ENCODE results near the gene DNAJB2. TPM values are rescaled to one million over a fixed set of nuclear protein-coding genes. Genes with fewer than 3 reads are reported as not detected.
A peak's percentile ranks its signal among the peaks of the same experiment; 100 is the strongest.

Gene DNAJB2
- total RNA-seq, result 100 to 1,000 TPM; 101 to 120 TPM
- 94.8 to 126 reads per million in 2 donors for total RNA-seq

DNA sequence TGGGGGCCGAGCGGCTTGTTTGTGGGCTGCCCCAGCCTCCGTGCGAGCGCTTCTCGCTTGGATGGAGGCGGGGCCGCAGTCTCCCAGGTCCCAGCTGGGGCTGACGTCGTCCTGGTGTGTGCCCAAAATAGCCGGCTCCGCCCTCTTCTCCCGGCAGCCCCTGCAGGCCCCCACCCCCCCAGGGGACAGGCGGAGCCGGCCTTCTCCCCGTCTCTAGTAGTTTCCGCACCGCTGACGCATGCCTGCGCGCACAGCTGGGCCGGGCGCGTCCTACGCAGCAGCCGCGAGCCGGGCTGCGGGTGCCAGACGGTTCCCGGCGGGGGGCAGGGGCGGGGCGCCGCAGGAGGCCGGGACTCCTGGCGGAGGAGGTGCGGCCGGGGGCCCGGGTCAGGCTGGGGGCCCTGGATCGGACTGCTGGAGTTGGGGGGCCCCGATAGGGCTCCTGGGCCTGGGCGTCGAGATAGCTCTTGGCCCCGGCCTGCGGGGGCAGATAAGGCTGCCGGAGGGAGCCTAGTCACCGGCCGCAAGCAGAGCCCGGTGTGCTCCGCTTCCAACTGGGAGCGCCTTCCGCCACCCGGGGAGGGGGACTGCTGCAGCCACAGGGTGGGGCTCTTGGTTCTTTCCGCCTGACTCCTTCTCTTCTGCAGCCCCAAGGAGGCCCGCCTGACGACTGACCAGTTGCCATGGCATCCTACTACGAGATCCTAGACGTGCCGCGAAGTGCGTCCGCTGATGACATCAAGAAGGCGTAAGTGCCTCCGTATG lies at the start of gene DNAJB2:
Gene DNAJB2 (plus strand): TSS at position 216 of the 765 bp plus-strand sequence. CDS start 468 bp downstream, at position 684.
- Mint-ChIP-seq H3K4me1 (peaks cover 28% of the 10 kb centered on the region), H3K36me3 (ENCODE audit: low read depth) (peaks cover 8% of the 10 kb centered on the region)

GRCh38 chr2:219230059-219230540 lies 49.1 kb upstream of the DNAJB2 start:
- H3K36me3 Mint-ChIP-seq (ENCODE audit: low read depth), result peaks cover 11% of the 10 kb centered on the region

More for the DNA sequence above, at the start of gene DNAJB2:
- Mint-ChIP-seq H3K27me3 (no peaks in the 10 kb centered on the region), H3K27ac (peak within 1 kb of the TSS; percentile 96), H3K4me3 (peak within 1 kb of the TSS; percentile 97)
- DNase-seq (peak; percentile 97 to 98 (median 98)), ATAC-seq (peak; percentile 87)
- H3K9me3 ChIP-seq (ENCODE audit: control insufficient read depth, low read length, poor library complexity, severe bottlenecking), result no peaks in the 10 kb centered on the region

DNA sequence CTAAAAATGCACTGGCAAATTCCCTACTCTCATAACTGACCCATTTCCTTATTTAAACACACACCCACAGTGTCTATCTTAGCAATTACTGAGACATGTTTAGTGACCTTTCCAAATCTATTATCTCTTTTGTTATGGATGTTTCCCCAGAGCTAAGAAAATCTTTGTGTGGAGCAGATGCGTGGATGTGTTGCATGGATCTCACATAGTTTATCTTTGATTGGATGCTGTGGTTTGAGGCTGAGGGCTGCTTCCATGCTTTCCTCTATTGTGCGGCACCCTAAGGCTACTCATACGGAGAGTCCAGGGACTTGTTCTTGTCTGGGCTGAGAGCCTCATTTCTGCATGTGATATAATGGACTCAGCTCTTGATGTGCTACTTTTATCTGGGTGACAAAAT lies 44.8 kb upstream of the DNAJB2 start:
- Mint-ChIP-seq H3K27me3 (no peaks in the 10 kb centered on the region), H3K27ac (peak overlapping the region; percentile 14)

More at GRCh38 chr2:219230059-219230540, 49.1 kb upstream of the DNAJB2 start:
- Mint-ChIP-seq H3K4me3 (peak overlapping the region; percentile 99), H3K27ac (peak overlapping the region; percentile 97), H3K4me1 (peaks cover 34% of the 10 kb centered on the region), H3K27me3 (no peaks in the 10 kb centered on the region)
- H3K9me3 ChIP-seq (ENCODE audit: control insufficient read depth, low read length, poor library complexity, severe bottlenecking), result no peaks in the 10 kb centered on the region
- DNase-seq, result no peak
- peak; percentile 4 for ATAC-seq

DNA sequence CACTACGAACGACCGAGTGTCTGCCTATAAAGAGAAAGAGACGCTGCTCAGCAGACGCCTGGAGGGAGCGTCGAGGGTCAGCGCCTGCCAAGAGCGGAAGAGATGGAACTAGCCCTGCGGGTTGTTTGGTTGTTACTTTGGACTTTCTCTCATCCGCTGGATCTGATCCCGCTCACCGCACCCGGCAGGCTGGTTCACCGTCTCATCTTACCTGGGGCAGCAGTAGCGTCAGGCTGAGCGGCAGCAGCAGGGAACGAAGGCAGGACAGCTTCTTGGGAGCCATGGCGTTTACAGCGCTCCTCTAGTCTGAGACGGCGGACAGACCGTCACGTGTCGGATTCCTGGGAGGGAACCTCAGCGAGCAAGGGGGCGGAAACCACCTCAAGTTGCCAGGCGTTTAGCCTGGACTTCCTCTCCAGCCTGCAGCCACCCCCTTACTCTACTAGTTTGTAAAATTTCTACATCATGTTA lies 35.8 kb upstream of the DNAJB2 start:
- no peak for DNase-seq
- no peaks in the 10 kb centered on the region for H3K9me3 ChIP-seq (ENCODE audit: control insufficient read depth, low read length, poor library complexity, severe bottlenecking)
- no peak for ATAC-seq
- Mint-ChIP-seq H3K36me3 (ENCODE audit: low read depth) (no peaks in the 10 kb centered on the region), H3K27me3 (no peaks in the 10 kb centered on the region), H3K4me1 (peaks cover 38% of the 10 kb centered on the region), H3K4me3 (peak overlapping the region; percentile 33), H3K27ac (no peak overlapping the region)

More for the DNA sequence above, 44.8 kb upstream of the DNAJB2 start:
- H3K9me3 ChIP-seq (ENCODE audit: control insufficient read depth, low read length, poor library complexity, severe bottlenecking), result no peaks in the 10 kb centered on the region
- Mint-ChIP-seq H3K4me3 (no peak overlapping the region), H3K36me3 (ENCODE audit: low read depth) (peaks cover 19% of the 10 kb centered on the region), H3K4me1 (peaks cover 27% of the 10 kb centered on the region)
- ATAC-seq (no peak), DNase-seq (no peak)

- Mint-ChIP-seq H3K4me1 (peaks cover 47% of the 10 kb centered on the region), H3K4me3 (peak overlapping the region; percentile 93), H3K27ac (peak overlapping the region; percentile 98), H3K27me3 (no peaks in the 10 kb centered on the region), H3K36me3 (ENCODE audit: low read depth) (peaks cover 2% of the 10 kb centered on the region)
- H3K9me3 ChIP-seq (ENCODE audit: control insufficient read depth, low read length, poor library complexity, severe bottlenecking), result no peaks in the 10 kb centered on the region
- no peak for ATAC-seq
- no peak for DNase-seq
These were observed 34.4 kb upstream of the DNAJB2 start for GRCh38 chr2:219244789-219245147.

DNA sequence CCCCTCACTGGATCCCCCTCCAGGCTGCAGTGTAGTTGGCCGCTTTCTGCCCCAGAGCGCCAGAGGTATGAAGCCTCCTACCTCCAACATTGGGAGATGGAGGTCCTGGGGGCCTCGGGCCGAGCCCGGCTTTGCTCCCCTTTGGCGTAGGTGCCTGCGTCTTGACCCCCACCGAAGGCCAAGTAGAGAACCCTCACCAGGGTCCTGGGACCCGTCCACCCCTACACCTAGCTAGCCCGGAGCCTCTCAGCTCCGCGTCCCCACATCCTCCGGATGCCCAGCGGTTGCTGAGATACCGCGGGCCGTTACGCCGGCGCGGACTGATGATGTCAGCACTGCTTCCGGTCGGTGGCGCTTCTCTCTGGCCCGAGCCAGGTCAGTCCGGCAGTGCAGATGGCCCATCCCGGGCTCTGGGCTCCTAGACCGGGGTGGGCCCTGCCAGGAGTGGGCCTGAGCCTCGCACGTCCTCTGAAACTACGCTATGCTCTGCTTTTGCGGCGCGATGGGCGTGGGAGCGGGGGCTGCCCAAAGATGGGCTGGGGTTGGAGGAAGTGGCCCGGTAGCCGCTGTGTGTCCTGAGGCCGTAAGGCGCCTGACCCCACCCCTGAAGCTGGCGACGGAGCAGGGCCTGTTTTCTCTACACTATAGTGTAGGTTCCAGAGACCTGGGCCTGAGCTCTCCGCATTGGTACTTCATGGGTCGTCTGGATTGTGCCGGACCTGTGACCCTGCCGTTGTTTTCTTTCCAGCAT lies 33.8 kb upstream of the DNAJB2 start, which contains the start of the genes GLB1L and STK16:
Gene GLB1L (minus strand): TSS at position 297 of the 751 bp plus-strand sequence. CDS start 1,871 bp downstream, outside the sequence.
Gene STK16 (plus strand): TSS at position 332 of the 751 bp plus-strand sequence. CDS start 521 bp downstream, outside the sequence.
- Mint-ChIP-seq H3K27ac (peak within 1 kb of the TSS; percentile 98), H3K36me3 (ENCODE audit: low read depth) (peaks cover 2% of the 10 kb centered on the region), H3K4me1 (peaks cover 51% of the 10 kb centered on the region), H3K4me3 (peak within 1 kb of the TSS; percentile 93), H3K27me3 (no peaks in the 10 kb centered on the region)
- no peaks in the 10 kb centered on the region for H3K9me3 ChIP-seq (ENCODE audit: control insufficient read depth, low read length, poor library complexity, severe bottlenecking)
- DNase-seq, result peak; percentile 72 to 79 (median 74)
- ATAC-seq, result peak; percentile 72

- Mint-ChIP-seq H3K27ac (peak overlapping the region; percentile 98), H3K4me3 (peak overlapping the region; percentile 93), H3K27me3 (no peaks in the 10 kb centered on the region), H3K4me1 (peaks cover 56% of the 10 kb centered on the region), H3K36me3 (ENCODE audit: low read depth) (peaks cover 4% of the 10 kb centered on the region)
- DNase-seq (no peak), ATAC-seq (no peak)
- no peaks in the 10 kb centered on the region for H3K9me3 ChIP-seq (ENCODE audit: control insufficient read depth, low read length, poor library complexity, severe bottlenecking)
These were observed 33.3 kb upstream of the DNAJB2 start for GRCh38 chr2:219245899-219246230.

DNA sequence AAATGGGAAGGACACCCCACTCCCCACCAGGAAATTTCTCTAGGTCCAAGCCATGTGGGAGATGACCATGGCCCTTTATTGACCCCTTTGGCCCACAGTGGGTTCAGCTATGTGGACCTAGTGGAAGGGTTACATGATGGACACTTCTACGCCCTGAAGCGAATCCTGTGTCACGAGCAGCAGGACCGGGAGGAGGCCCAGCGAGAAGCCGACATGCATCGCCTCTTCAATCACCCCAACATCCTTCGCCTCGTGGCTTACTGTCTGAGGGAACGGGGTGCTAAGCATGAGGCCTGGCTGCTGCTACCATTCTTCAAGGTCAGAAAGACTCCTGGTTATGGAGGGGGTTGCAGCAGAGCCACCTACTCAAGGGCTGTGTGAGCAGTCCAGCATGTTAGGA lies 32.6 kb upstream of the DNAJB2 start:
- peaks cover 5% of the 10 kb centered on the region for H3K36me3 Mint-ChIP-seq (ENCODE audit: low read depth)

DNA sequence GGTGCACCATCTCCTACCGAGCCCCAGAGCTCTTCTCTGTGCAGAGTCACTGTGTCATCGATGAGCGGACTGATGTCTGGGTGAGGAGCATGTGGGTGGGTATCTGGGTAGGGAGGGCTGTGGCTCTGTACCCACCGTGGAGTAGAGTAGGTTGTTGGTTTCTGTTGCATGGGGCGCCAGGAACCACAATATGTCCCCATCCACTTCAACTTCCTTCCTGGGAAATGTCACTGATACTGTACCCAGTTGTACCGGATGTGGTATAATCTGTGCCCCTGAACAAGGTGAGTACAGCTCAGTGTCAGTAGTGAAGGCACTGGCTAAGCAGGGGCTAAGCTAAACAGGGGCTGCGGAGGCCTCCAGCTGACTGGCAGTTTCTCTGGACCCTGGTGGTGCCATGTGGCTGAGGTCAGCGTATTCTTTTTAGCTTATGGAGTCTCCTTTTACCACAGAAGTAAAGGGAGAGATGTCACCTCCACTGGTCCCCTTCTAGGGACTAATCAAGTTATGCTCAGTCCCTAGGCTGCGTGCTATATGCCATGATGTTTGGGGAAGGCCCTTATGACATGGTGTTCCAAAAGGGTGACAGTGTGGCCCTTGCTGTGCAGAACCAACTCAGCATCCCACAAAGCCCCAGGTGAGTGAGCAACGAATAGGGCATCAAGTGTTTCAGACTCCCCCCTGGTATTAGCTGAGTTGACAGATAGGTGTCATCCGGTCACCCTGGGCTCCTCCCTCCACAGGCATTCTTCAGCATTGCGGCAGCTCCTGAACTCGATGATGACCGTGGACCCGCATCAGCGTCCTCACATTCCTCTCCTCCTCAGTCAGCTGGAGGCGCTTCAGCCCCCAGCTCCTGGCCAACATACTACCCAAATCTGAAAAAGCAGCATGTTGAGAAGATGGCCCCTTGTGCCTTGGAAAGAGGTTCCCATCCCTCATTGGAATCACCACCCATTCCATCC lies 31.2 kb upstream of the DNAJB2 start:
- H3K4me3 Mint-ChIP-seq, result peak overlapping the region; percentile 90
- DNase-seq (peak in 2 of 3 donors; percentile 24 to 54), ATAC-seq (peak; percentile 75)
- peaks cover 6% of the 10 kb centered on the region for H3K36me3 Mint-ChIP-seq (ENCODE audit: low read depth)
- peaks cover 69% of the 10 kb centered on the region for H3K4me1 Mint-ChIP-seq
- peak overlapping the region; percentile 98 for H3K27ac Mint-ChIP-seq
- H3K9me3 ChIP-seq (ENCODE audit: control insufficient read depth, low read length, poor library complexity, severe bottlenecking), result no peaks in the 10 kb centered on the region
- H3K27me3 Mint-ChIP-seq, result no peaks in the 10 kb centered on the region

More for the DNA sequence above, 32.6 kb upstream of the DNAJB2 start:
- Mint-ChIP-seq H3K27me3 (no peaks in the 10 kb centered on the region), H3K27ac (peak overlapping the region; percentile 98), H3K4me3 (peak overlapping the region; percentile 63), H3K4me1 (peaks cover 59% of the 10 kb centered on the region)
- ATAC-seq, result no peak
- no peak for DNase-seq
- H3K9me3 ChIP-seq (ENCODE audit: control insufficient read depth, low read length, poor library complexity, severe bottlenecking), result no peaks in the 10 kb centered on the region

GRCh38 chr2:219248845-219249202 lies 30.3 kb upstream of the DNAJB2 start:
- Mint-ChIP-seq H3K4me3 (peak overlapping the region; percentile 90), H3K27ac (peak overlapping the region; percentile 98), H3K36me3 (ENCODE audit: low read depth) (peaks cover 7% of the 10 kb centered on the region), H3K4me1 (peaks cover 69% of the 10 kb centered on the region), H3K27me3 (no peaks in the 10 kb centered on the region)
- DNase-seq, result no peak
- ATAC-seq, result no peak
- H3K9me3 ChIP-seq (ENCODE audit: control insufficient read depth, low read length, poor library complexity, severe bottlenecking), result no peaks in the 10 kb centered on the region

DNA sequence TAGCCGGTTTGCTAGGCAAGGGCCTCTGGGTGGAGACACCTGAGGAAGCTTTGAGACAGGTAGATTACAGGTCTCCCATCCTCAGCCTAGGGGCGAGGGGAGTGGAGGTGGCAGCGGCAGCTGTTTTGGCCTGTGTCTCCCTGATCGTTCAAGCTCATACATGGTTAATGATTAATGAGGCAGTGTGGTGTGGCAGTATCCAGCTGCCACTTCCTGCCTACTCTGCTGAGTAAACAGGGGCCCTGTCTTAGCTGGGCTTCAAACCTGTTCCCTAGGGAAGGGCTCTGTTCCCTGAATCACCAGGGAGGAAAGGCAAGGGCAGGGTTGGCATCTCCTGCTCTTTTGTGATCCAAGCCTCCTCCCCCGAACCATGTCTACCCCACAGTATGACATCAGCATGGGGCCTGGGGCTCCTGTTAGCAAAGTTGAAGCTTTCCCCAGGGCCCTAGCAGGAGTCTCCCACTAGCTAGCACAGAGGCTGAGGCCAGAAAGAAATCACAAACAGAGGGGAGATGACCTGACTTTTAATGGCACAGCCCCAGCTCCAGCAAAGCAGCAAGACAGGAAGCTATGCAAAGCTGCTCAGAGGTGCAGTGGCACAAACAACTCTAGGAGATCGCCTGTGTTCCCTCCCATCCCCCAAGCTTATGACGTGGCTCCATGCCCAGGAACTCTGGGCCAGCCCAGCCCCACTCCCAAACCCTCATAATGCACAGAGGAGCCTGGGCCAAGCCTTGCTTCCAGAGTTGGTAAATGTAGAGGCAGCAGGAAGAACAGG lies 29.8 kb upstream of the DNAJB2 start:
- H3K9me3 ChIP-seq (ENCODE audit: control insufficient read depth, low read length, poor library complexity, severe bottlenecking), result no peaks in the 10 kb centered on the region
- peak overlapping the region; percentile 98 for H3K27ac Mint-ChIP-seq
- ATAC-seq (peak; percentile 6), DNase-seq (peak in 1 of 3 donors; percentile 25)
- no peaks in the 10 kb centered on the region for H3K27me3 Mint-ChIP-seq
- H3K36me3 Mint-ChIP-seq (ENCODE audit: low read depth), result peaks cover 7% of the 10 kb centered on the region
- H3K4me1 Mint-ChIP-seq, result peaks cover 69% of the 10 kb centered on the region
- peak overlapping the region; percentile 90 for H3K4me3 Mint-ChIP-seq

Measured in T-helper 17 cell (primary cell).